Activated gamma-delta T cell treated with Interleukin-2 at 50 U/mL for 16 hours (primary cell): Measurements from ENCODE around the gene NBEAL2.
A peak's percentile ranks its signal among the peaks of the same experiment; 100 is the strongest.

Experiments used
- DNase-seq: peaks from one replicate; pipeline ENCODE4 v3.0.0-alpha.2; 2020

NBEAL2 gene

DNA sequence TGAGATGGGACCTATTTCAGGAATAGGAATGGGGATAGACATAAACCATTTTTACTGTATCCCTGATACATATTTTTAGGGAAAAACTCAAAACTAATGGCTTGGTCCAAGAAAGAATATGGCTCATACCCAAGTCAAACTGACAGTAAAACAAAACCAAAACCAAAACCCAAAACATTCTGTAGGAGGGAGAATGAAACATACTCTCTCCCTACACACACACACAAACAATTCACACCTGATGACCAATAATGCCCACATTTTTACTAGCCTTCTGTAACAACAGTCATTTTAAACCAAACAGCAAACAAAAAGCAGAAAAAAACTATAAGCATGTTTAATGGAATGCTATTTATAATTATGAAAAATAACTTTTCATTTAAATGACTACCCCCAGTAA lies 74.9 kb downstream of the NBEAL2 start:
- no peak for DNase-seq

DNA sequence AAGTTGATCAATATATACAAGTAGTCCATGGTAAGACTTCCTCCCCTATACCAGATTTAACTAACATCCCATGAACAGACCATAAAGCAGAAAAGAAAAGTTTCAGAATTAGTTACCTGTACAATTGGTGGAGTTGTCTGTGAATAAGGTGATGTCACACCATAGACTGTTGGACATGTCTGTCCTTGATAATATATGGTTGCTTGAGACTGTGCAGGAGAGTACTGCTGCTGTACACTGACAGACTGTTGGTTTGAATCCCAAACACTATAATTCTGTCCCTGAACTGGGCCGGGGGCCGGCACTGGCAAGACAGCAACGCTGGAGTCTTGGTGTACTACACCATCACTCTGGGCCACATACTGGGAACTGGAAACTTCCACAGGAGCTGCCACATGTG lies 77.2 kb downstream of the NBEAL2 start:
- no peak for DNase-seq

DNA sequence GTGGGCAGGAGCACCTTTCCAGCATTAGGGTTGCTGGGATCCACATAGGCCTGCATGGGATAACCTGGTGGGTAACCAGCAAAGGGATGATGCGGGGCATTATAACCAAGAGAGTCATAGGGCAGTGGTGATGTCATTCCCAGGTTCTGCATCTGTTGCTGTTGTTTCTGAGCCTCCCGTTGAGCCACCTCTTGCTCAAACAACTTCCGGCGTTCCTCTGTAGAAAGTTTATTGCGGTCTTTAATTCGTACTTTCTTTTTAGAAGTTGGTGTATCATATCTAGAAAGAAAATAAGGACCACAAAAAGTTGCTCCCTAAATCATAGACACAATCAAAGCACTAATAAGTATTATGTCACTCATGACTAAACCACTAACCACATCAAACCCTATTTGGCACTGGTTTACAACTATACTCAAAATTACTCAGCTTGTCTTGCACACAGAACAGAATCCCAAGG lies 77.8 kb downstream of the NBEAL2 start:
- peak; percentile 46 for DNase-seq
